HG03280 (cell line): ENCODE data around the gene PALLD.
A peak's percentile ranks its signal among the peaks of the same experiment; 100 is the strongest.

Source experiments
- ATAC-seq: cut with Tn5 transposase; IDR thresholded peaks from one replicate; pipeline ENCODE4 v1.9.1; 2021; ENCODE audit warnings: mild to moderate bottlenecking, moderate library complexity; ENCODE audit not compliant: unreplicated experiment

PALLD gene

DNA sequence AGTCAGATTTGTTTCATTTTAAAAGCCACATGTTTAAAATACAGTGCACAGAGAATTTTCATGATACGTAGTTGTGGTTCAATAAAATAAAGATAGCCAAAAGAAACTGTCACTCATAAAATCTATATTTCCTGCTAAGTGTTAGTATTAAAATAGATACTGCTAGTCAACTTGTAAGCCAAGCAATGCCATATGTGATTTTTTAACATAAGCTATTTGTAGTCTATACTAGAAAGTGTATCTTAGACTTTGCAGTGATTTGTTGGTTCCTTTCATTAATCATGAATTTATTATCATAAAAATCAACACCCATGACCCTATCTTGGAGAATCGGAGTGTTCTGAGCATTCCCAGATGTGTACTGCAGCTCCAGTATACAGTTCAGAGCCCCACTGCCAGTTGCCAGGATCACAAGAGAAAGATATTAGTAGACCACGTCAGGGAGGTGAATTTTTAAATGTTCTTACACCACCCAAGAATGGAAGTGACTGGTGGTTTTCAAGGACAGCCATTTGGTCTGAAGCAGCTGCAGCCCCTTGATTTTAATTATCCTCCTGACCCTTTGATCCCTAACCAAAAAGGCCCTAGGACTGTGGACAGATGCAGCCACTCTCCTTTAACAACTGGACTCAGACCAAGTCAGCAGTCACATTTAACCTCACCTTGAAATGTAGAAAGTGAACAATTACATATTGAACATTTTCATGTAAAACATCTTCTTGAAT, 163.1 kb downstream of the PALLD start:
- ATAC-seq = no peak

DNA sequence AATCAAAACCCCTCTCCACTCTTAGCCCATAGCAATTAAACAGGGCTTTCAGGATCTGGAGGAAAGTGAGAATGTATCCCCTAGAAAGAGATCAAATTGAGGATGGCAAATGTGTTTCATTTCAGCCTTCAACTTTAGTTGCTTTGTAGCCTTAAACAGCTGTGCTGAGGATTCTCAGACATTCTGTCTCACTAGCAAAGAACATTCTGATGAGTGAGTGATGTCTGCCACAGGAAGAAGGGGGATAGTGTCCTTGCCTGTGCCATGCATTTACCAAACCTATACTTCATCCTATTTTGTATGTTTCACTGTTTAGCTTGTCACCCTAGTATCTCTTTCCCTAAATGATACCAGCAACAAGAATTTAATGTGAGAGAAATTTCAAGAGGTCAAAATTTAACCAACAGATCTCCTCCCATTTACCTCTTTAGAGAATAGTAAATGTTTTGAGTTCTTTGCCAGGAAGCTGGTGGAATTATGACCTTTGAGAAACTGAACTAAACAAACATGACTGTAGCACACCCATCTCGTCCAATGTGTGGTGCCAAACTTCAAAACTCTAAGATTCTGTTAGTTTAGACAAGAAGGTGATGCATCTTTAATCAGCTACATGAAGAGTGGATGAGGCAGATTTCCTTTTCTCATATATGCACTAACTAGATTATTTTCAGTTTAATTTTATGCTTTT, 165.6 kb downstream of the PALLD start:
- no peak for ATAC-seq

DNA sequence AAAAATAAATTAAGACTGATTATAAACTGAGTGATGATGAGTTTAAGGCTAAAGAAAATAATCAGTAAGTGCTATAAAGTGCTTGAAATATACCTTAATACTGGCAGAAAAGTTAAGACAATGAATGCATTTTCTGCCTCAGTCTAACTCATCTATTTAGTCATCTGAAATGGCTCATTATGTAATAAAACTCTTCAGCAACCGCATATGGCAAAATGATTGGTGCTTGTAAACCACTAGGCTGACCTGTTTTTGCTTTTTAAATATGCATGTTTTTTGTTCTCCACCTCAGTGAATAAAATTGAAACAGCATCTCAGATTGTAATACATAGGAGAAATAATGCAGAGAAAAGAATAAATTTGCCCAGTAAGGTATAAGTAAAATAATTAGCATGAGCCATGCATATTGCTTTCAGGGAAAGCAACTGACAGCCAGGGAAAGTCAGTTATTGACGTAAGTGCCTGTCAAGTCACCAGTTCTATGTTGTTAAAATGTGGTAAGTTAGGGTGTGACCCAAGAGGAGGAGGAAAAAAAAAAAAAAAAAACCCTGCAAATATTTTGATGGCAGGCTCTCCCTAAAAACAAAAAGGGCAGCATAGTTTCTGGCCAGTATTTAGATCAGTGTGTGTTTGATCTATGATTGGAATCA, 167.5 kb downstream of the PALLD start:
- ATAC-seq = no peak

DNA sequence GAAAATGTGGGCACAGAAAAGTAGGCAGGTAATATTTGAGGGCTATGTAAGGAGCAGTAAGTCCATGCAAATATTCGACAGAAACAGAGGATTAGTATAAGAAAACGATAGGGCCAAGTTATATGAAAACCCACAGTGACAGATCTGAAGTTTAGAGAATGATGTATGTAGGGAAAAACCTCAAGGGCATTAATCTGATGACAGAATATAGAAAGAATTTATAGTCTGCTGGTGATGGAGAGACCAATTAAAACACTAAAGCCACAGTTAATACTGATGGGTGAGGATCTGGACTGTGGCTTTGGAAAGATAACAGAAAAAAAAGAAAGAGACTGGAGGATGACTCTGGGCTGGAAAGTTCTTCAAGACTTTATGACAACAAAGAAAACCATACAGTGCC, 169.7 kb downstream of the PALLD start:
- ATAC-seq = no peak

DNA sequence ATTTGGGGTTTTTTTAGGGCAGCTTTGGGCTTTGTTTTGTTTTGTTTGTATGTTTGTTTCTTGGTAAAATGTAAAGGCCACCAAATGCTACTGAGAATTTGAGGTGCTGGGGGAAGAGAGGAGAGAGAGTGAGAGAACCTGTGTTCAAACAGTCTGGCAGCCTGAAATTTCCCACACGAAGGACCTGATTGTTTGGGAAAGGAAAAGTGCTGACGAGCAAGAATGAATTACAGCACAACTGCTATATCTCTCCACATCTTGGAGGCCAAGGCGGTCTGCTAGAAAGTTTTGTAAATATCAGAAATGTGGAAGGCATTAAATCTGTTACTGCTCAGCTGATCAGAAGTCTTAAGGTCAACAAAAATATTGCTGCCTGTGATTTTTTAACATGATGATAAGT, 170.5 kb downstream of the PALLD start:
- ATAC-seq = no peak

DNA sequence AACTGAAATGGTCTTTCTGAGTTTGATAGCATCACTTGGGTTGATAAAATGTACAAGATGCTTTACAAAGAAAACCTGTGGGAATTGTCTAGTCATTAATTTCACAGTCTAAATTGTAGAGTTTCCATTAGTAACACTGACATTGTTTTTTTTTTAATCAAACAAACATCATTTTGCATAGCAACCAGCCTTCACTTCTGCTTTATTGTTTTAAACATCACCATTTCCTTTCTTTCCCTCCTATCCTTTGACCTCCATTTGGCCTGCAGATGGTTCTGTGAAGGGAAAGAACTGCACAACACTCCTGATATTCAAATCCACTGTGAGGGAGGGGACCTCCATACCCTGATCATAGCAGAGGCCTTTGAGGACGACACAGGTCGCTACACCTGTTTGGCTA, 171.1 kb downstream of the PALLD start:
- ATAC-seq = no peak

DNA sequence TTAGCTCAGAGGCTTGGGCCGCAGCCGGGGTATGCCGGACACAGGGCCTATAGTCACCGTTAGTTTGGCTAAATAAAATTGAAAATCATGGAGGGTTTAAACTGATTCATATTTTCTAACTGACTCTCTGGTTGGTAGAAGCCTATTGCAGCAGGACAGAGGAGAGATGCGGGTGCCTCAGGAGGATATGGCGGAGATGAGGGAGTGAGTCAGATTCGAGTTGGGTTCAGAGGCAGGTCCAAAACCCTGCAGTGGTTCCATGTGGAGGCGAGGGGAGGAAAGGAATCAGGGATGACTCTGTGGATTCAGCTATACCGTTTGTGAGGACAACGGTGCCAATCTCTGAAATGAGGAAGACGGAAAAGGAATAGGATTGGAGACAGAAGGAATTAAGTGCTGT, 176.6 kb downstream of the PALLD start:
- no peak for ATAC-seq

DNA sequence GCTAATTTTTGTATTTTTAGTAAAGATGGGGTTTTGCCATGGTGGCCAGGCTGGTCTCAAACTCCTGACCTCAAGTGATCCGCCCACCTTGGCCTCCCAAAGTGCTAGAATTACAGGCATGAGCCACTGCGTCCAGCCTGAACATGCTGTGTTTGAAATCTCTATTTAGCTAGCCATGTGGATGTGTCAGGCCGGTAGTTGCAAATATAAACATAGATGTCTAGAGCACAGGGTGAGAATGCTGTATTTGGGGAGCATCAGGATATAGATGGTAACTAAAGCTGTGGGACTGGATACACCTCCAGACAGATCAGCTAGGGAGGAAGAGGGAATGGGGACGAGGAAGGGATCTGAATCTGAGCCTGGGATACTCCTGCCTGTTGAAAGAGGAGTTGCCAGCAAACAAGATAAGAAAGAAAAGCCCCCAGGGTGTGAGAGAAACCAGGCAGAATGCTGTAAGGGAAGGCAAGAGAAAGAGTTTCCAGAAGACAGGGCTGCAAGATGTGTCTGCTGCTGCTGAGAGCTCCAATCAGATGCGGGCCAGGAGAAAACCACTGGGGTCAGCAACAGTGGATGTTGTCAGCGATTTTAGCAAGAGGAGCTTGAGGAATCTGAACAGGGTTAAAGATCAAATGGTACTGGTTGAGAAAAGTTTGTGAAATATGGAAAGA, 177.4 kb downstream of the PALLD start:
- no peak for ATAC-seq

DNA sequence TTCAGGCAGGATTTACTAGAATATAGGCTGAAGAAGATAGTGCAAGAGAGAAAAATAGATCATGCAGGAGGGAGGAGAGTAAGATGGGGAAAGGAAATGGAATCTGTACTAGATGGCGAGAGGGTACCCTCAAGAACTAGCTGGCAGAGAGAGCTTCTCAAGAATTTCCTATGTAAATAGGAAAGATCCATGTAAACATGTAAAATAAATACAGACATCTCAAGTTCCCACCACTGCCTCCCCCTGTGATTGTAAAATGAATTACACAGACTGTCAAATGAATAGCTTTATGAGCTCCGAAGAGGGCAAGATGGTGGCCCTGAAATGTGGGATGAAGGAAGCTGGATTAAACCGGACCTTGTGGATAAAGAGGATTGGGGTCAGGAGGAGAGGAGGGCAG, 178.0 kb downstream of the PALLD start:
- ATAC-seq = no peak

DNA sequence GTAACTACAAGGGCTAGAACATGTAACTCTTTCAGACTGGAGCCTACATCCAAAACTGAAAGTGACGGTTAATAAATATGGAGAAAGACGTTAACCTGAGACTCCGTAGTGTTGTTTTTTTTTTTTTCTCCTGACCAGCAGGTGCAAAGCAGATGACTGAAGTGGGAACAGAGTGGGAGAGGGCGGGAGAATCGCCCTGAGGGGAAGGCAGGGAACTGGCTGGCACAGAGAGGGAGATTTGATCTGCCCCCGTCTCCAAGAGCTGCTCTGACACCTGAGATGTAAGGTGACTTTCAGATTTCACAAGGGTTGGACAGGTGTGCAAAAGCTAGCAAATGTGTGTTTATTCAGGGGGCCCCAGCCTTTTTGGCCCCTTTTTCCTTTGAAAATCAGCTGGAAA, 180.2 kb downstream of the PALLD start:
- no peak for ATAC-seq

DNA sequence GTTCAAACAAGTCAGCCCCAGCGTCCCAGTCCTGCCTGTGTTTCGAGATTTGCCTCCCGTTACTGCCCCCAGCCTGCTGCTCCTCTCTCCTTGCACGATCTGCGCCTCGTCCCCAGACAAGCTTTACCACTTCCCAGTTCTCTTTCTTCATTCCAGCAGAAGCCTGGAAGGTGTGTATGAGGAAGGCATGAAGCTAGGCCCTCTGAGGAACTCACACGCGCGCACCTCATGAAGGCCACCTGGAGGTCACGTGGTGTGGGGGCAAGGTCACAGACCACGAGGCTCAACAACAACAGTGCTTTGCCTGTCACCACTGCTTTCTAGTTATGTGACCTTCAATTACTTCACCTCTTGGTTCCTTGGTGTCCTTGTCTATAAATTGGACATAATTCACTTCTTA, 181.0 kb downstream of the PALLD start:
- ATAC-seq = no peak

DNA sequence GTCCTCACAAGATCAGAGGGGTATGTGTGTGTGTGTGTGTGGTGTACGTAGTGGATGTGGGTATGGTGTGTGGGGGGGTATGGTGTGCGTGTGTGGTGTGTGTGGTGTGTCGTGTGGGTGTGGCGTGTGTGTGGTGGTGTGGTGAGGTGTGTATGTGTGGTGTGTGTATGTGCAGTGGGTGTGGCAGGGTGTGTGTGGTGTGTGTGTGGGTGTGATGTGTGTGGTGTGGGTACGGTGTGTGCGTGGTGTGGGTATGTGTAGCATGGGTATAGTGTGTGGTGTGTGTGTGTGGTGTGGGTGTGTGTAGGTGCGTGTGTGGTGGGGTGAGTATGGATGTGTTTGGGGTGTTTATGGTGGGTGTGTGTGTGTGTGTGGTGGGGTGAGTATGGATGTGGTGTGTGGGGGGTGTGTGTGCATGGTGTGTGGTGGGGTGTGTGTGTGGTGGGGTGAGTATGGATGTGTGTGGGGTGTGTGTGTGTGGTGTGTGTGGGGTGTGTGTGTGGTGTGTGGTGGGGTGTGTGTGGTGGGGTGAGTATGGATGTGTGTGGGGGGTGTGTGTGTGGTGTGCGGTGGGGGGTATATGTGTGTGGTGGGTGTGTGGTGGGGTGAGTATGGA, 182.0 kb downstream of the PALLD start:
- no peak for ATAC-seq

DNA sequence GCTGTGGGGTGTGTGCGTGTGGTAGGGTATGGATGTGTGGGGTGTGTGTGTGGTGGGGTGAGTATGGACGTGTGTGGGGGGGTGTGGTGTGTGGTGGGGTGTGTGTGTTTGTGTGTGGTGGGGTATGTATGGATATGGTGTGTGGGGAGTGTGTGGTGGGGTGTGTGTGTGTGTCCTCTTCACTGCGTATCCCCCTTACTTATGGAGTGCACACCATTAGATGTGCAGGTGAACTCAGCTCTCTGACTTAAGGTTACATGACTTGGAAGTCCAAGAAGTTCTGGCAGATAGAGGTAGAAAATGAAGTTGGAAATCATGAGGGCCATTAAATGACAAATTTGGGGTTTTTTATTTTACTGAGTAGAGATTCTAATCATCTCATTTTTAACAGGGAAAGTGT, 182.5 kb downstream of the PALLD start:
- no peak for ATAC-seq

DNA sequence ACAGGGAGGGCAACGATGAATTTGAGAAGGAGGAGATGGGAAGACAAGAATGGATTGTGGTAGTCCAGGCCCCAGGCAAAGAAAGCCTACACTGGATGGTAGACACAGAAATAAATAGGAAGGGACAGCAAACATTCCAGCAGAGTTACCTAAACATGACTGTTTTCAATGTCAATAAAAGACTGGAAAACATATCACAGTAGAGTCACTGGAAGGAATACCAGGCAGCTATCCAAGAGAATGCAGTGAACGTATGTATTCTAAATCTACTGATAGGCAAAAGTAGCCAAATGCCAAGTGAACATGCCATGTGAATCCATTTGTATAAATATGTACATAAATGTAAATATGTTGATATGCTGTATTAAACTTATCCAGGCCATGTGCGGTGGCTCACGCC, 183.0 kb downstream of the PALLD start:
- no peak for ATAC-seq

DNA sequence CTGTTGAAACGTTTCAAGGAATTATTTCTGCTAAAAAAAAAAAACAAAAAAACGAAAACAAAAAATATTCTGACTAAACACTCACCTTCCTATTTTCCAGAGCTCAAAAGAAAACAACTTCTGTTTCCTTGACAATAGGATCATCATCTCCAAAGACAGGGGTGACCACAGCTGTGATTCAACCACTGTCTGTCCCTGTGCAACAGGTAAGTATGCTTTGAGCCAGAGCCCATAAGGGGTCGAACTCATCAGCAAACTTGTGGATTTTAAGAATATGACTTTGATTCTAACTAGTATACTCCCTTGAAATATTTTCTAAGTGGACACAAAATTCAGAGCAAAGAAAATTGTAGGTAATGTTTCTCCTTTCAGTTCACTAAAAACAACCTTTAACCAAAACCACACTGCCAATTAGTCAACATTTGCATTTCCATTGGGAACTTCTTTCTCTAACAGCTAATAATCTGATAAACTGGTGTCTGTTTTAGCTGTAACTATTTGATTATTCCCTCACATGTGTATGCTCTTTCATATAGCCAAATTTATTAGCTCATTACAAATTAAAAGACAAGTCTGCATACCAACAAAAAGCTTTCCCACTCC, 186.1 kb downstream of the PALLD start:
- ATAC-seq = no peak

DNA sequence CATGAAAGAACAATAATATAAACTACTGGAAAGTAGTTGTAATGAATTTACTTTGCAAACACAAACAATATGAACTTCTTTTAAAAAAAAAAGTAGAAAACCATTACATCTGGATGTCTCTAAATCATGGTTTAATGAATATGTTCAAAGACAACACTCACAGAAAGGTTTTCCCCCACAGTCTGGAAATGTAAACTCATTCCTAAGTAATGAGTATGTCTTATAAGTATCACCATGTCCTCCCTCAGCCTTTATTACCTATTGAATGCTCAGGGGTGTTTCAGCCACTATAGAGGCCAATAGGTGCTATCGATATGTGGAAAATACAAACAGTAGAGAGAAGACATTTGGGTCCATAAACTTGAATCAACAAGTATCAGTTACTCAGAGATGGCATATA, 186.7 kb downstream of the PALLD start:
- ATAC-seq = no peak

DNA sequence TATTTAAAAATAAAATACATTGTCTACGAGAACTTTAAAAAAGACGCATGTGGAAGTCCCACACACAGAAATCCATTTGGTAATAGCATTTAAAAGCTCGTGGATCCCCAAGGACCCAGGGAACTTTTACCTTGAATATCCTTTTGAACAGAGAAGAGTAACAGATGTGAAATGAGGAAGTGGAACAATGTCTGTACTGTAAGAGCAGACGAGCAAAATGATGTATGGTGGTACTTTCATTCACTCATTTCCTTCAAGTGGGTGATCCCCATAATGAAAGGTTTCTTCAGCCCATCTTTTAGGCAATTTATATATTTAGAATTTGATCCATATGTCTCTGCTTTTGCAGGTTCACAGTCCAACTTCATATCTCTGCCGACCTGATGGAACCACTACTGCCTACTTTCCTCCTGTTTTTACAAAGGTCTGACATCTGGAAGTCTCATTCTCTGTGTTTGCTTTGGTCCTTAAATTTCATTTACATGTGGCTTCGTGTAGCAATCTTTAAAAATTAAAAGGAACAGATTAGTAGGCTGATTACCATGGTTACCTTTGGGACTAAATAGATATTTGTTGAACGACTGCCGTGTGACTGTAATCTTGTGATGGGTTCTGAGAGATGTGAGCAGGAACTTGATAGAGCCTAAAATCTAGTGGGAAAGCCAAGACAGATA, 188.4 kb downstream of the PALLD start:
- ATAC-seq = peak; percentile 93

DNA sequence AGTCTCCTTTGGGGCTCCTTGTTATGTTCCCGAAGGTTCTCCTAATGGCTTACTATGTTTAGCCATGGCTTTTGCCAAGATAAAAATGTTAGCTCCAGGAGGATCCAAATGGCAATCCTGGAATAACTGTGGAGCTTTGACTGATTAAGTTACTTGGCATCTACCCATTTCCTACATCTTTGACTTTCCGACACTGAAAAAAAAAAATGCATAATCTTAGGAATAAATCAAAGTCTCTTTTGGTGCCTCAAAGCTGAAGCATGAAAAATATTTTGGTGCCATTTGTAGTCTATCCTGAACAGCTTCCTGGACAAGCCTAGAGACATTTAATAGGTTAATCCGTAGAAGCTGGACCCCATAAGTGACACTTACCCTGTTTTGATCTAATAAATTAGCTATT, 191.7 kb downstream of the PALLD start:
- ATAC-seq = no peak

DNA sequence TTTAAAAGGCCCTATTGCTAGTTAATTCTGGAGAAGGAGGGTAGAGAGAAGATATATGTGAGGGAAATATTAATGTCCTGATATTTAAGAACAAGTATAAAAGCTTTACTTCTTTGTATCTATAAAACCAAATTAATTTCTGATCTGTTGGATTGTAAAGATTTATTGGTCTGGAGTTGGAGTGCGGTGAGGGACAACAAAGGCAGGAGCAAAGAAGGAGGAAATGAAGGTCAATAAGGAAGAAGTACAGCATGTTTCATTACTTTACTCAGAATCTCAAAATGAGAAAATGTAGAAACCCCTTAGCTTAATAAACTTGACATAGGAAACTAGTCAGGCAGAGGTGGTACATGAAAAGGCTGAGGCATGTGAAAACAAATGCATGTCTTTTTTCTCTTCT, 192.9 kb downstream of the PALLD start:
- ATAC-seq = no peak

DNA sequence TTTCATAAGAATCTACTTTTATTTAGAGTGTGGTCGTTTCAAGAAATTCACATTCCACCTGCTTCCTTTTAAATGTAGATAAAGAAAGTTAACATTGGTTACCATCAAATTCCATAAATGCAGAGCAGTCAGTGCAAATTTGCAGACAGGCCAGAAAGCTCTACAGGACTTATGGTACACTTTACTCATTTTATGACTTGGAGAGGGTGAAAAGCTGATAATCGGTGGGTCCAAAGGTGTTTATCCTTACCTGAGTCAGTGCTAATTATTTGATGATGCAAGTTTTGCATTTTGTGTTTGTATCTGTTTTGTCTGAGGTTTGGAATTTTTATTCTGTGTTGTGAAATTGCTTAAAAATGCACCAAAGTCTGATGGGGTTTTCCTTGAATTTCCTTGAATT, 193.3 kb downstream of the PALLD start:
- ATAC-seq = no peak
